GM18907 (cell line): Measurements from ENCODE around the gene NT5DC1.
"Not testable (repeated sequence)": the region's sequence is repeated elsewhere in the genome, so short reads cannot be mapped to it uniquely, and the experiment has no call there.

Experiments used
- ATAC-seq: cut with Tn5 transposase; IDR thresholded peaks from one replicate; pipeline ENCODE4 v1.9.1; 2021; ENCODE audit warnings: mild to moderate bottlenecking, moderate library complexity; ENCODE audit not compliant: unreplicated experiment

The NT5DC1 gene

DNA sequence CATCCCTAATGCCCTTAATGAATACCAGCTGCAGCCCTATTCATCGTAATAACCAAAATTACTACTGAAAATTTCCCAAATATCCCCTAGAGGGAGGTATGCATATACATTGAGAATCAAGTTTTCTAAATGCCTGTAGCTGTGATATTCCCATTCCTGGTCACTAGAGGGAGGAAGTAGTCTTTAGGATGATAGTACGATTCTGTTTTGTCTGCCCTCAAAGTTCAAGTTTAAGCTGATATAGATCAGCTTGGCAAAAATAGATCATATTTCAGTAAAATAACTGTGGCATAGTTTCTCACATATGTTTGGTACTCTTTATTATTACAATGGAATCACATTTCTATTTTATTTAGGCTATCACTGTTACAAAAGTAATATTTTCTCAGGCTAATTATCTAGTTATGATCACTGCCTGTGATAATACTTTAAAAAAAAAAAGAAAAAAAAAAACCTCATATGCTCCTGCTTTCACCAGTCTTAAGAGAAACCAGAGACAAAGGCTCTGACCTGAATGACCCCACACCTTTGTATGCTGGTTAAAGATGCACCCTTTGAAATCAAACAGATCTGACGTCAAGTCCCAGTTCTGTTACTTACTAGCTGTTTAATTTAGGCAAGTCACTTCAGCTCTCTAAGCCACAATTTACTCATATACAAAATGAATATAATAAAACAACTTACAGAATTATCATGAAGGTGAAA is 168.1 kb downstream of the NT5DC1 start:
- ATAC-seq = peak; percentile 85

DNA sequence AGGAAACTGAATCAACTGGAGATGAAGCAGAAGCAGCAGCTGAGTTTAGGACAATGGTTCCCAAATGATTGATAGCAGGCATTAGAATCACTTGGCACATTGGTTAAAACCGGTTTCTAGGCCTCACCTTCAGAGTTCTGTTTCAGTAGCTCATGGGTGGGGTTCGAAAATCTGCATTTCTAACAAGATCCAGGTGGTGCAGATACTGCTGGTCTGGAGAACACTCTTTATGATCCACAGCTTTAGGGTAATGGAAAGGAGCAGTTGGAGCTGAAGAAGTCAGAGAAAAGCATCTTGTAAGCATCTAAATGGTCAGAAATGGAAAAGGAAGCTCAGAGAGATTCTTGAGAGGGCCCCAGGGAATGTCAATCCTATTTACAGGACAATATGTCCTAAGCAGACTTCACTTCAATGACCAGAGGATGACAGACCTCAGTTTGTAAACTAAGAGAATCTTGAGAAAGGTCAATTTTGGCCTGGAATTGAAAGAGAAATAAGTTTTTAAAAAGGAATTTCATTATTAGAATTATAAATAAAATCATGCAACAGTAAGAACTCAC is 170.6 kb downstream of the NT5DC1 start:
- ATAC-seq = no peak

DNA sequence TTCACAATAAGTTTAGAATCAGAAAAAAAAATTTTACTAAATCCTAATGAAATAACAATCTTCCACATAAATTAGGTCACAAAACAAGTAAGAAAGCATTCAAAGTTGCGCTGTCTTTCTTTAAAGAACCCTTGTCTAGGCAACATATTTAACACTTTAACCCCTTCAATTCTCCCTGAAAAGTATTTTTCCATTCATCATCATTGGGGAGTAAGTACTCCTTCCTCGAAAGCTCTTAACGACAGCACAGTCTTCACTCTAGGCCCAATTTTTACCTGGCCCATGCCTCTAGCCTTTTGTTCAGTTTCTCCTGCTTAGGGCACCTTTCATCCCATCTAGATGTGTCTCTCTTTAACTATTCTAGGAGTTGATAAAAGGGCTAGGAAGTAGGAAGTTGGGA is 176.5 kb downstream of the NT5DC1 start:
- ATAC-seq = no peak

DNA sequence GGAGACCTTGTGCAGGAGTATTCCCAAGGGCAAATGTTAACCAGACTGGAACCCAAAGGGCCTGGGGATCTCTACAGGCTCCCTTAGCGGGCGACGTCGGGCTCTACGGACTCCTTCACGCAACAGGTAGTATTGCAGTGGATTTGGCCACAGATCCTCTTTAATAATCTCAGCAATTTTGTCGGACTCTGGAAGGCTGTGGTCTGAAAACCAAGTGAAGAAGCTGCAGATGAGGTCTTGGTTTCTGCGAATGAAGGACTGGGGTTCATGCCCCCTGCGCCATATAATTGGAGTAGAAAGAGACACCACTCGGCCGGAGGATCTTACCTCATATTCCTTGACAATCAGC is 177.8 kb downstream of the NT5DC1 start:
- no peak for ATAC-seq

DNA sequence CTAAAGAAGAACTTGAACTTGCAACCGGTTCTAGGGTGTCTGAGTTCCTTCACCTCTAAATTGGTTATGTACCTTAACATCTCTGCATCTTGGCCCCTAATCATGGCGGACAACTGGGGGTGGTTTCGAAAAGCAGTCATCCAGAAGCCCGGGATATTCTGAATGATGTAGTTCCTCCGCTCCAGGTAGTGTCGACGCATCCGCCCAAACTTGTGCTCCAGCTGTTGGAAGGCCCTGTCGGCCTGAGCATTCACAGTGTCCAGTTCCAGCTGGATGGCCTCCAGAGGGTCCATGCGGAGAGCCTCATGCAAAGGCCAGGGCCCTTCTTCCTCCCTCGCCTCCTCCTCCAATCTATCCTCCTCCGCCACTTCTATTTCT is 178.2 kb downstream of the NT5DC1 start:
- ATAC-seq = no peak

DNA sequence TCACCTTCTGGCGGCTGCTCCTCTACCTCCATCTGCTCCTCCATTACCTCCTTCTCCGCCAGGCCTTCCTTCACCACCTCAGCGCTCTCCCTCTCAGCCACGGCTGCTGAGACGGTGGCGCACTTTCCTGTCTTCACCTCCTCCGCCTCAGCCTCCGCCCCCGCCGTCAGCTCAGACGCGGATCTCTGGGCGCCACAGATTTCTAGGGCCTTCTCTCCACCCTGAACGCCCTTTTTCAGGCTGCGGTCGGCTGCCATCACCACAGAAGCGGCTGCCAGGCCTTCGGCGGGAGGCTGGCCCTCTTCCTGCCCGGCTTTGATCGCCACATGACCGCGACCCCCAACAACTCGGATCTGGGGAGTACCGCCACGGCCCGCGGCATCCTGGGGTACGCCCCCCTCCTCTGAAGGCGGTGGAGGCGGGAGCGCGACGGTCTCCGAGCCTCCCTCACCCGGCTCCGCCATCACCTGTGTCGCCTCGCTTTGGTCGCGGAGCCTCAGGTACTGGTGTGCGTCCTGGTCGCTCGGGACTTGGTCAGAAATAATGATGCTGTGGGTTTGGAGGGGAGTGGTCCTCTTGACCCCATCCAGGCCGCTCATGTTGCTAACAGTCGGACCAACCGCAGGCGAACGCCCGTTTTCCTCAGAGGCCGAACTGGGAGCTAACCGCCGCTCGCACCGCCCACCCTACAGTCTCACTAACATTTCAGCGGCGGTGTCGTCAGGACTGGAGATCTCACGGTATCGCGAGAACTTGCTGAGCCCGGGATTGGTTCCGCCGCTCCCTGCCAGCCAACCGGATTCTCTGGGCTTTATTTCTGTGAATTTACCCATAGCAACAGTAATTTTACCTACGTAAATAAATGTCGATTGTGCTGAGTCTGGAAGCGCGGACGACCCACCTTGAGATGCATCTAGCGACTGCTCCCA is 178.8 kb downstream of the NT5DC1 start, which contains the start of gene TSPYL1:
Gene TSPYL1, minus strand, starts transcription at position 699 of the 929 bp plus-strand sequence. Its CDS starts 100 bp downstream, at position 599.
- peak; percentile 98 for ATAC-seq

DNA sequence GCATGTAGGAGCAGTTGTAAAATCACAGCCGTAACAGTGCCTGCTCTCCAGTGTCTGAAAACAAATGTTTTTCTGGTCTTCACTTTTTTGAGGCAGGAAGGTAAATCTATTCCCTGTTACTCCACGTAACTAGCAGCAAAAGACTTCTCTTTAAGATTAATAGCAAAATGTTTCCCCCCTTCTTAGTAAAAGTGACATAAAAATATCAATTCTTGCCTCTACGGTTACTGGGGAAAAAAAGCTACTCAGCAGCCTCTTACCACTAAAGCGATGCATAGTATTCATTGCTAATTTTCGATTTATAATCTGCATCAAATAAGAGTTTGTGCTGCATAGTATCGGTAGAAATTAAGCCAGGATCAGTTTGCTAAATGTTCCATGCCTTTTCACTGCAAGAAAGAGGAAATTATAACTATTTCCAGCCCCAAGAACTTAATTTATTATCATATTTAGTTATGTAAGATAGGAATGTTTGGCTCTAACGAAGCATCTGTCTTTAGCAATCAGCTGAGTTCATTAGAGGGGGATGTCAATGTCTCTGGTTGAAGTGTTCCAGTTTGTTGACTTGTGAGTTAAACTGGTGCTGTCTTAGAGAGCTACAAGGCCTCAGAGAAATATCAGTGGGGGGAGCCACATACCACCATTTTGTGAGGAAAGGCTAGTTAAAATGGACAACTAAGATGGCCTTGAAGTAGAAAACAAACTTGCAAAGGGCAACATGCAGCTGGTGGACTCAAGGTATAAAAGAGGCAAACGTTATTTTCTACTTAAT is 179.7 kb downstream of the NT5DC1 start:
- ATAC-seq = no peak

DNA sequence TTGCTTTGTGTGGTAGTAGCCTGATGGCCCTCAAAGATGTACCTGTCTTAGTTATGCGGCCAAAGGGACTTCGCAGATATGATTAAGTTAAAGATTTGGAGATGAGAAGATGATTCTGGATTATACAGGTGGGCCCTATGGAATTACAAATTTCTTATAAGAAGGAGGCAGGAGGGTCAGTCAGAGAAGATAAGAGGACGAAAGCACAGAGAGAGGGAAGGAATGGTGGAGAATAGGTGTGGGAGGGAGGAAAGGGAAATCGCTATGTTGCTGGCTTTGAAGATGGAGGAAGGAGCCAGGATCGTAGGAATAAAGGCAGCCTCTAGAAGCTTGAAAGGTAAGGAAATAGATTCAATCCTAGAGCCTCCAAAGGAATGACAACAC is 180.3 kb downstream of the NT5DC1 start:
- ATAC-seq = no peak

DNA sequence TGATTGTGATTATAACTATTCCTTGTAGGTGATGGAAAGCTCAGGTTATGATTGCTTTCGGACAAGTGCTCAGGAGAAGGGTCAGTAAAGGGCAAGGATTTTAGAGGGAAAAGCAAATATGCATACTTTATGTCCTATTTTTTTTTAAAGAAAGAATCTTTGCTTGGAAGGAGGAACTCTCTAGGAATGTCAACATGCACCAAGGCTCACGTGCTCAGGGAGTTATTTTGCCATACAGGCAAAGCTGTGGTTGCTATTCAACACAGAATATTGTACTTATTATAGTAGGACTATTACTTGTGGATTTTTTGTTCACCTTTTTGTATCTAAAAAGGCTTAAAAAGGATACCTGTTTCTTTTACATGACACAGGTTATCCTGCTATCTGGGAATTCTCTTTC is 182.0 kb downstream of the NT5DC1 start:
- no peak for ATAC-seq

DNA sequence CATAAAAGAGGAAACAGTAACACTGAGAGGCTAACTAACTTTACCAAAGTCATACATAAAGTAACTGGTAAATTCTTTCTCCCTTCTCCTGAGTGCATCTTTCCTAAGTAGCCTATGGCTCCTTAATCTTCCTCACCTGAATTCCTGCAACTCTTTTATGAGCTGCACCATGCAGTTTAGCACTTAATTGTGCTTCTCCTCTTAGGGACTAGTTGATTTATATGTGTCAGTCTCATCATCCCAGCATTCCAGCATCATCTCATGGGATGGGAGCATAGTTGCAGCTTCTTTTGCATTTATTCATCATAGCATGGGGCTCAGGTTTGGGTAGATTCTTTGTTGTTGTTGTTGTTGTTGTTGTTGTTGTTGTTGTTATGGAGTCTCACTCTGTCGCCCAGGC is 182.5 kb downstream of the NT5DC1 start:
- ATAC-seq = no peak

DNA sequence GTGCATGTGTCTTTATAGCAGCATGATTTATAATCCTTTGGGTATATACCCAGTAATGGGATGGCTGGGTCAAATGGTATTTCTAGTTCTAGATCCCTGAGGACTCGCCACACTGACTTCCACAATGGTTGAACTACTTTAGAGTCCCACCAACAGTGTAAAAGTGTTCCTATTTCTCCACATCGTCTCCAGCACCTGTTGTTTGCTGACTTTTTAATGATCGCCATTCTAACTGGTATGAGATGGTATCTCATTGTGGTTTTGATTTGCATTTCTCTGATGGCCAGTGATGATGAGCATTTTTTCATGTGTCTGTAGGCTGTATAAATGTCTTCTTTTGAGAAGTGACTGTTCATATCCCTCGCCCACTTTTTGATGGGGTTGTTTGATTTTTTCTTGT is 184.3 kb downstream of the NT5DC1 start:
- ATAC-seq = not testable (repeated sequence)

DNA sequence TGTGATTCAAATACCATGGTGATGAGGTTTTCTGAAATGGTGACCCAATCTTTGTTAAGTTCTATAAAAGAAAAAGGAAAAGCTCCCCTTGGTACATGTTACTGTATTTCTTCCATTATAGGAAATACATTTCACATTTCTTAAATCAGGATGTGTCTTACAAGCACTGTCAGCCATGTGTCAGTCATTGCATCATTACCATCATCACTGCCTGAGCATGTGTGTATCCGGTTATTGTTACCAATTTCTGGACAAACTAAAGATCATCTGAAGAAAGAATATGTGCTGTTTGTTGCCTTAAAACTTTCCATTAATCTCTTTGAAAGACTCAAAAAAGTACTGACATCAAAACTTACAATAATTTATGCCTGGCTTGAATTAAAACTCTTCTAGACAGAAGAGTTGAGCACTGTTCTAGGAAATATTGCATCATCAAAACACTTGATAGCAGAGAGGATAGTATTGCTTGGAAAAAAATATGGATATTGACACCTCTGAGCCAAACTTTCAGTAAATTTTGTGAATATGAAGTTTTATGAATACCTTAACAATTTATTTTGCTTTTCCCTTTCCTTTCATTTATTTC is 186.2 kb downstream of the NT5DC1 start:
- no peak for ATAC-seq

DNA sequence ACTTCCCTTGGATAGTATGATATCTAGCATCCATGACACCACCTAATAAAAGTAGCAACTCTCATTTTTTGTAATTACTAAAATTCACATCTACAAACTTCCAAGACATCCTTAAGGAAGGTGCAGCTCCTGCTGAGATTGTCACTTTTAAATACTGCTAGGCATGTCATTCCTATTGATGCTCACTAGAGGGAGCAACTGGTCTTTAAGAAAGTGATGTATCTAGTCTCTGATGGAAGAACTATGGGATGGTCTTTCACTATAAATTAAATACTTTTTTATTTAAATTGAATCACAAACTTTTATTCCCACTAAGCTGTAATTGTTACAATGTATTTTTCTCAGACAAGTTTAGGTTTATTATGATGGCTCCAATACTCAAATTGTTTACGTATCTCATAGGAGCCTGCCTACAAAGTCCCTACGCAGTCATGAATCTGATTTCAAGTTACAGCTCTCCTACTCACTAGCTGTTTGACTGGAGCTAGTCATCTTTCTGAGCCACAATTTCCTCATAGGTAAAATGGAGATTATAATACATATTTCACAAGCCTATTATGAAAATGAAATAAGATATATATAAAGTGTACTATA is 187.1 kb downstream of the NT5DC1 start:
- peak; percentile 70 for ATAC-seq

DNA sequence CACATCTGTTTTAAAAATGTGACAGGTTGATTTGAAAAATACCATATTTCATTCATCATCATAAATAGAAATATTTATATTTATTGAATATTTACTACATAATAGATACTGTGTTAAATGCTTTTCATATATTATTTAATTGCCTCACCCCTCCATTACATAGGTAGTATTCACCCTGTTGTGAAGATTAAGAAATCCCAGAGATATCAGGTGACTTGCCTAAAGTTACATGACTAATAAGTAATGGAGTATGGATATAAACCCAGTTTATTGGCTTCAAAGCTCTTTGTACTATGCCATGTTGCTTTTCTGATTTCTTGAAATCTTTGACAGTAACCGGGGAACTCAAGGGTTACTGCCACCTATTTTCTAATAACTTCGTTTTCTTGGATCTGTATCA is 189.2 kb downstream of the NT5DC1 start:
- ATAC-seq = no peak

DNA sequence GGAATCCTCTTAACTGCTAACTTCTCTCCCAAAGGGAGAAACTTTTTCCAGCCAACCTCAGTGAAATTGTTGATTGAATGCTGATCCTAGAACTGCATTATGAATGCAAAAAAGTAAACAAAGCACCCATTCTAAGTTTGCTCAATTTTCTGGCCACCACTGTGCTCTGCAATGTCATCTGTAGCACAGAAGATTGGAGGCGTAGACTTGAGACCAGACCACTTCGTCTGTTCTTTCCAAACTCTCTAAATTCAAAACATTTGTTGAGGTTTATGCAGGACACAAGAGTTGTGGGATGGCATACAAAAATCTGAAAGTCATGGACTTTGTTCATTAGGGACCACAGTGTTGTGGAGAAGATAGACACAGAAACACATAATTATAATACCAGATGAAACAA is 190.1 kb downstream of the NT5DC1 start:
- no peak for ATAC-seq

DNA sequence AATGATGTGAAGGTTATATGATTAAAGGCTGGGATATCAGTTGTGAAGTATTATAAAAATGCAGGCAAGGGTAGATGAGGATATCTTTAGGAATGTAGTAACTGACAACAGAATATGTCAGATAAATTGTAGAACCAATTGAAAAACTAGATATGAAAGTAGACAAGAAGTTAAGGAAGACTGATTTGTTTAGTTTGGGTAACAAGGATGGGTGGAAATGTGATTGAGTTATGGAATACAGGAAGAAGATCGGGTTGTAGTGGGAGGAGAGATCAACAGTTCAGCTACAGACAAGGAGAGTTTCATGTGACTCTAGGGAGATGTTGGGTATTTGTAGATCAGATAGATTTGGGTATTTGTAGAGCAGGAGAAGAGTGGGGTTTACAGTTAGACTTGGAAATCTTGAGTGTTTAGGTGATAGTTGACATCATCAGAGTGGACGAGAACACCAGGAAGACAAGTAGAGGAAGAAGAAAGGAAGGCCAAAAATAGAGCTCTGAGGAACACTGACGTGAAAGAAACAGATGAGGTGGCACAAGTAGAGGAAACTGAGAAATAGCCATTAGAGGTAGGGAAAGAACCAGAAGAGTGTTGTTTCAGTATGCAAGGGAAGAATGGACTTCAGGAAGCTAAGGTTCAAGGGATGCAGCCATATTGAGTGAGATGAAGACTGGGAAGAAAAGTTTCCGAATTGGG is 191.2 kb downstream of the NT5DC1 start:
- ATAC-seq = no peak

DNA sequence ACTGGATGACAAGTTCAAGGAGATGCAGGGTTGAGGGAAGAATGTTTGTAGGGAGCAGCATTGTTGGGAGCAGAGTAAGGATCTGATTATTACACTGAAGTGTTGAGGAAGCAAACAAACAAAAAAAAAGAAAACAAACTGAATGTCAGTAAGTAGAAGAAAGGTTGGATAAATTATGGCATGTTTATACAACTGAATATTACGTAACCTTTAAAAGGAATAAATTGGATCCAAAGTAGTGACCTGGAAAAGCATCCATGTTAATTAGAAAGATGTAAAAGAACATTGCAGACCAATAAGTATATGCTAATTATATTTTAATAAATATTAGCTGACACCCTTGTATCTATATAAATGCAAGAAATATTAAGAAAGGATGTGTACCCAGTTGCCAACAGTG is 191.9 kb downstream of the NT5DC1 start:
- no peak for ATAC-seq

DNA sequence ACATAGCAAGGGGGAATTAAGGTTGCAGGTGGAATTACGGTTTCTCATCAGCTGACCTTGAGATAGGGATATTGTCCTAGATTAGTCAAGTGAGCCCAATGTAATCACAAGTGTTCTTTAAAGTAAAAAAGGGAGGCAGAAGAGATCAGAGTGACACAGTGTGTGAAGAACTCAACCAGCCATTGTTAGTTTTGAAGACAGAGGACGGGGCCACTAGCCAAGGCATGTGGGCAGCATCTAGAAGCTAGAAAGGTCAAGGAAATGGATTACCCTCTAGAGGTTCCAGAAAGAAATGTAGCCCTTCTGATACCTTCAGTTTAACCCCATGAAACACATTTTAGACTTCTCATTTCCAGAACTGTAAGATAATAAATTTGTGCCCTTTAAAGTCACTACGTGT is 197.6 kb downstream of the NT5DC1 start:
- ATAC-seq = no peak

DNA sequence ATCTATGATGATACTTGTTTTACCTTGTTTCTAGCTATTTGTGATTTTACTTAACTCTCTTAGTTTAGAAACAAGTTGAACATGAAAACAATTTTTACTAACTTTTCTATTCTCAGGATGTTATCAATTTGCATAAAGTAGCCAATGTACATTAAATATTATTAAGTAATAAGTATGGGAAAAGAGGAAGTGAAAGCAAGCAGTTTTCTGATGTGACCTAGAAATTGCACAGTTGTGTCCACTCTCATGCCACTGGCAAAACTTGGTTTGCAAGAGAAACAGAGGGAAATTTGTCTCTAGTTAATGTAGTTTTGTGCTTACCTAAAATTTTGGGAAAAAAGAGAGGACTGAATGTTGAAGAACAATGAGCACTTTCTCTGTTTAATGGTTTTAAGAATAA is 198.3 kb downstream of the NT5DC1 start:
- peak; percentile 85 for ATAC-seq
